OCI-LY1 (cell line): ENCODE data around the gene MTERF4.

Experiments used
- H2AFZ ChIP-seq: fragments of 200-600 bp; sonication (generic), shearing (Covaris generic); 2 replicates; pipeline ENCODE4 v1.6.0; 2014; ENCODE audit warnings: antibody characterized with exemption, mild to moderate bottlenecking, low read length
- H3F3A ChIP-seq: fragments of 200-600 bp; sonication (generic), shearing (Covaris generic); 2 replicates; pipeline ENCODE4 v1.6.0; 2014; ENCODE audit warnings: mild to moderate bottlenecking, antibody characterized with exemption, low read length, moderate library complexity; ENCODE audit not compliant: insufficient read depth
- H3K27ac ChIP-seq: fragments of 200-600 bp; sonication (generic); 2 replicates; pipeline ENCODE4 v1.5.1; 2014; ENCODE audit warnings: low read length, mixed run types, mild to moderate bottlenecking, low read depth; ENCODE audit not compliant: poor library complexity, severe bottlenecking
- H3K27me3 ChIP-seq: fragments of 200-600 bp; sonication (generic); 2 replicates; pipeline ENCODE4 v1.6.0; 2014; ENCODE audit warnings: antibody characterized with exemption, mild to moderate bottlenecking, low read length, moderate library complexity; ENCODE audit not compliant: insufficient read depth
- H3K36me3 ChIP-seq: fragments of 200-600 bp; sonication (generic); 2 replicates; pipeline ENCODE4 v1.6.1; 2014; ENCODE audit warnings: mild to moderate bottlenecking, antibody characterized with exemption, low read length, moderate library complexity, mixed read lengths; ENCODE audit not compliant: insufficient read depth
- H3K4me1 ChIP-seq: fragments of 200-600 bp; sonication (generic); 2 replicates; pipeline ENCODE4 v1.5.1; 2014; ENCODE audit warnings: mild to moderate bottlenecking, low read length, moderate library complexity; ENCODE audit not compliant: insufficient read depth, severe bottlenecking
- H3K4me2 ChIP-seq: fragments of 200-600 bp; sonication (generic), shearing (Covaris generic); 2 replicates; pipeline ENCODE4 v1.6.1; 2014; ENCODE audit warnings: low read length
- H3K4me3 ChIP-seq: fragments of 200-600 bp; sonication (generic); 2 replicates; pipeline ENCODE4 v1.5.1; 2014; ENCODE audit warnings: low read length, low read depth, mild to moderate bottlenecking, mixed read lengths; ENCODE audit not compliant: poor library complexity, severe bottlenecking
- H3K79me2 ChIP-seq: fragments of 200-600 bp; shearing (Covaris generic); 2 replicates; pipeline ENCODE4 v1.6.1; 2016; ENCODE audit warnings: mixed run types, low read length, mixed read lengths; ENCODE audit not compliant: insufficient read depth
- H3K9ac ChIP-seq: fragments of 200-600 bp; sonication (generic), shearing (Covaris generic); 2 replicates; pipeline ENCODE4 v1.6.1; 2014; ENCODE audit warnings: mild to moderate bottlenecking, low read length, mixed read lengths
- H3K9me2 ChIP-seq: fragments of 200-600 bp; sonication (generic), shearing (Covaris generic); 2 replicates; pipeline ENCODE4 v1.6.1; 2014; ENCODE audit warnings: low read depth, mild to moderate bottlenecking, low read length, mixed read lengths
- H3K9me3 ChIP-seq: fragments of 200-600 bp; shearing (Covaris generic); 2 replicates; pipeline ENCODE4 v1.6.1; 2014; ENCODE audit warnings: low read length, mixed read lengths
- H4K20me1 ChIP-seq: fragments of 200-600 bp; sonication (generic), shearing (Covaris generic); 2 replicates; pipeline ENCODE4 v1.6.0; 2016; ENCODE audit warnings: mild to moderate bottlenecking, low read length; ENCODE audit not compliant: insufficient read depth
- EZH2 ChIP-seq: fragments of 200-600 bp; sonication (generic), shearing (Covaris generic); IDR thresholded peaks from 2 replicates; pipeline ENCODE4 v1.8.0; 2017; ENCODE audit warnings: borderline replicate concordance, mixed run types, mild to moderate bottlenecking, antibody characterized with exemption, low read length, moderate library complexity, mixed read lengths
- TF ChIP-seq, protein P1 (sequence below): fragments of 200-600 bp; sonication (generic), shearing (Covaris generic); IDR thresholded peaks from 2 replicates; pipeline ENCODE4 v1.5.1; 2017; ENCODE audit warnings: mild to moderate bottlenecking, antibody characterized with exemption, low read length, moderate library complexity, mixed read lengths

MTERF4 gene

DNA sequence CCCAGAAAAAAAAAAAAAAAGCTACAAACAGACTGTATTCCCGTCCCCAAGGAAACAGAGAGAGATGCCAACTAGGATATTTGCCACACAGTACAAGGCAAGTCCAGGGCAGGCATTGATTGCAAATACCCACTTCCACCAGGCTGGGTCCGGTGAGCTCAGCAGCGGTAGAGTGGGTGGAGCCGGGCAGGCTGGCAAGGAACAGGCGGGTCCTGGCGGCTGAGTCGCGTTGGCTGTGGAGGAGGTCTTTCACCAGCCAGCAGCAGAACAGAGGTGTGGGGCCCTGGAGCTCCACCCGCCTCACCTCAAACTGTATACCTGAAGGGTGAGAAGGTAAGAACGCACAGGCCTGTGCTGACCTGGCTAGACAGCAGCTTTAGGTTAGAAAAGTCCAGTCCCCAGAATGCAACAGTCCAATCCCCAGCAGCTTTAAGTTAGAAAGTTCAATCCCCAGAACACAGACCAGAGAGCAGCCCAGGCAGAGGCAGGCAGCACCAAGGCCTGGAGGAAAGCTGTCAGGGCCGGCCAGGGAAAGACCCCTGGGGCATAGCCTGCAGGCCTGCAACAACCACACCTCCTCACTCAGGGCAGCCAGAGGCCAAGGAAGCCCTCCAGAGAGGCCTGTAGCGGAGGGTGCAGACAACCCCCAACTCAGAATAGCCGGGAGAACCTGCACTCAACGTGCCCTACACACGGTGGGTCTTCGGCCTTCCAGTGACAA, 21.9 kb upstream of the MTERF4 start:
- TF ChIP-seq EZH2, result no peak
- TF ChIP-seq, protein P1, sequence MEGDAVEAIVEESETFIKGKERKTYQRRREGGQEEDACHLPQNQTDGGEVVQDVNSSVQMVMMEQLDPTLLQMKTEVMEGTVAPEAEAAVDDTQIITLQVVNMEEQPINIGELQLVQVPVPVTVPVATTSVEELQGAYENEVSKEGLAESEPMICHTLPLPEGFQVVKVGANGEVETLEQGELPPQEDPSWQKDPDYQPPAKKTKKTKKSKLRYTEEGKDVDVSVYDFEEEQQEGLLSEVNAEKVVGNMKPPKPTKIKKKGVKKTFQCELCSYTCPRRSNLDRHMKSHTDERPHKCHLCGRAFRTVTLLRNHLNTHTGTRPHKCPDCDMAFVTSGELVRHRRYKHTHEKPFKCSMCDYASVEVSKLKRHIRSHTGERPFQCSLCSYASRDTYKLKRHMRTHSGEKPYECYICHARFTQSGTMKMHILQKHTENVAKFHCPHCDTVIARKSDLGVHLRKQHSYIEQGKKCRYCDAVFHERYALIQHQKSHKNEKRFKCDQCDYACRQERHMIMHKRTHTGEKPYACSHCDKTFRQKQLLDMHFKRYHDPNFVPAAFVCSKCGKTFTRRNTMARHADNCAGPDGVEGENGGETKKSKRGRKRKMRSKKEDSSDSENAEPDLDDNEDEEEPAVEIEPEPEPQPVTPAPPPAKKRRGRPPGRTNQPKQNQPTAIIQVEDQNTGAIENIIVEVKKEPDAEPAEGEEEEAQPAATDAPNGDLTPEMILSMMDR, result no peak
- H3K27me3 ChIP-seq, result no peaks in the 10 kb centered on the region
- H3K36me3 ChIP-seq, result peaks cover 53% of the 10 kb centered on the region
- no peaks in the 10 kb centered on the region for H3K9me3 ChIP-seq
- H4K20me1 ChIP-seq, result no peaks in the 10 kb centered on the region
- no peaks in the 10 kb centered on the region for H3K79me2 ChIP-seq
- no peak overlapping the region for H3K27ac ChIP-seq
- no peak overlapping the region for H3K9ac ChIP-seq
- no peak overlapping the region for H3K4me2 ChIP-seq
- peaks cover 22% of the 10 kb centered on the region for H3K4me1 ChIP-seq
- no peaks in the 10 kb centered on the region for H3K9me2 ChIP-seq
- H2AFZ ChIP-seq, result no peak overlapping the region
- no peak overlapping the region for H3K4me3 ChIP-seq
- no peaks in the 10 kb centered on the region for H3F3A ChIP-seq

DNA sequence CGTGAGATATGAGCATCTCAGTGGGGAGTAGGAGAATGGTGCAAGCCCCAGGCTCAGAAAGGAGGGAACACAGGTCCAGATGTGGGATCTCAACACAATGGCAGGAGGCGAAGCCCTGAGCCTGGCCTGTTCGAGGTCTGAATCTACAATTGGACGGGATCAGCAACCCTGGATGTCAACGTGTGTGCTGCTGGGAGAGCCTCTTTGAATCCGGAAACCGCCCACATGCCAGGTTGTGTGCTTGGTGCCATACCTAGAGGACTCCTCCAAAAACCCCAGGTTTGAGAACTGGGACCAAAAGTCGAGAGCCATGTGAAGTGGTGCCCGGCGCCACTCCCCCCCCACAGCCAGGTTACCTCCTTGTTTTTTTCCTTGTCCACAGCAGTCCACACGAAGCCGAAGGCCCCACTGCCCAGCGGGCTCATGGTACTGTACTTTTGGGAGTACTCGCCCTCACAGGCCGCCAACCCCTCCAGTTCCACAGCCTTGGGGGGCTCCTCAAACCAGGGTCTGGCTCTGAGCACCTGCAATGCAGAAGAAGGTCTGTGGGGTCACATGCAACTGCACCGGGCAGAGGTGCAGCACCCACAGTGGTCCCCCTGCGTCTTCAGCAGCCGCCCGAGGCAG, 20.4 kb upstream of the MTERF4 start:
- Histone ChIP-seq H3K27ac (no peak overlapping the region), H3F3A (no peaks in the 10 kb centered on the region), H4K20me1 (no peaks in the 10 kb centered on the region), H3K9ac (no peak overlapping the region), H3K4me2 (no peak overlapping the region), H3K27me3 (no peaks in the 10 kb centered on the region), H3K9me2 (no peaks in the 10 kb centered on the region), H3K79me2 (no peaks in the 10 kb centered on the region), H3K4me3 (no peak overlapping the region), H3K4me1 (peaks cover 12% of the 10 kb centered on the region), H2AFZ (no peak overlapping the region), H3K9me3 (no peaks in the 10 kb centered on the region), H3K36me3 (peaks cover 47% of the 10 kb centered on the region)
- TF ChIP-seq EZH2, result no peak
- TF ChIP-seq, protein P1, result no peak

DNA sequence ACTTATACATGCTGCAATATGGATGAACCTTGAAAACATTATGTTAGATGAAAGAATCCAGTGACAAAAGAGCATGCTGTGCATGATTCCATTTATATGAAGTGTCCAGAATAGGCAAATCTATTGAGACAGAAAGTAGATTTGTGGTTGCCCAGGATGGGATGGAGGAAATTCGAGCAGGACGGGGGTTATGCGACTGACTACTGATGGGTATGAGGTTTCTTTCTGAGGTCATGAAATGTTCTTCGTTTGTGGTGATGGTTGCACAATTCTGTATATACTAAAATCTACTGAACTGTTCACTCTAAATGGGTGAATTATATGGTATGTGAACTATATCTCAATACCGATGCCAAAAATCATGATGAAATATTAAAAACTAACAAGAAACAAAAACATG, 18.9 kb upstream of the MTERF4 start:
- Histone ChIP-seq H3K9me2 (no peaks in the 10 kb centered on the region), H3K4me2 (no peak overlapping the region), H3K9ac (no peak overlapping the region), H3K4me3 (no peak overlapping the region), H3K9me3 (no peaks in the 10 kb centered on the region), H3F3A (no peaks in the 10 kb centered on the region), H3K79me2 (no peaks in the 10 kb centered on the region), H3K4me1 (peaks cover 5% of the 10 kb centered on the region), H4K20me1 (no peaks in the 10 kb centered on the region), H2AFZ (no peak overlapping the region), H3K27ac (no peak overlapping the region), H3K36me3 (peaks cover 37% of the 10 kb centered on the region), H3K27me3 (no peaks in the 10 kb centered on the region)
- TF ChIP-seq, protein P1, result no peak
